Retinal pigment epithelial cell (primary cell): ENCODE results near the gene S1PR1.

Experiments
- DNase-seq: peaks from one replicate; pipeline ENCODE4 v3.0.0-alpha.2; 2010; ENCODE audit warnings: low read depth
- H3K4me3 ChIP-seq: 2 replicates; pipeline ENCODE4 v1.5.1; 2011; ENCODE audit warnings: mild to moderate bottlenecking, low read length, control low read depth, moderate library complexity
- CTCF ChIP-seq: conservative IDR thresholded peaks from 2 replicates; pipeline ENCODE4 v1.5.1; 2011; ENCODE audit warnings: low read depth, low read length, control low read depth, inconsistent platforms

S1PR1 gene

GRCh38 chr1:101282314-101283038 lies 45.7 kb downstream of the S1PR1 start:
- H3K4me3 ChIP-seq, result no peak overlapping the region
- no peak for TF ChIP-seq CTCF
- DNase-seq, result no peak

DNA sequence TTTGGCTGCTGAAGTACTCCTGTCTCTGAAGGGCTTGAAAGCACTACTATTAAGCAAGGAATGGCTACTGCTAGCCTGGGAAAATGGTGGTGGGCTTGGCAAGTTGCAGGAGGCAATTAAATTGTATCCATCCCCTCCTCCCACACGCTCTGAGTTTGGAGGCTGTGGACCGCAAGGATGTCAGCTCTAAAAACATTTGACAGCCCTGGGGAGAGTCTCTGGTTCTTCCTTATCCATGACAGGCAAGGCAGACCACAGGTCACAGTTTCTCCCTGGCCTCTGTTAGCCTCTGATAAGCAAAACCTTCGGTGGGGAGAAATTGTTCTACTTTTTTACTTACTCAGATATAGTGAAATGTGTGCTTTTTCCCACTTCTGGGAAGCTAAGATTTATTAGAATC lies 46.6 kb downstream of the S1PR1 start:
- DNase-seq, result no peak
- no peak overlapping the region for H3K4me3 ChIP-seq
- no peak for TF ChIP-seq CTCF

- no peak for DNase-seq
- TF ChIP-seq CTCF, result no peak
Observed at GRCh38 chr1:101284021-101284420, 47.2 kb downstream of the S1PR1 start.

GRCh38 chr1:101284622-101285218 lies 47.9 kb downstream of the S1PR1 start:
- no peak for TF ChIP-seq CTCF
- DNase-seq, result no peak
- no peak overlapping the region for H3K4me3 ChIP-seq

More at GRCh38 chr1:101284021-101284420, 47.2 kb downstream of the S1PR1 start:
- no peak overlapping the region for H3K4me3 ChIP-seq

DNA sequence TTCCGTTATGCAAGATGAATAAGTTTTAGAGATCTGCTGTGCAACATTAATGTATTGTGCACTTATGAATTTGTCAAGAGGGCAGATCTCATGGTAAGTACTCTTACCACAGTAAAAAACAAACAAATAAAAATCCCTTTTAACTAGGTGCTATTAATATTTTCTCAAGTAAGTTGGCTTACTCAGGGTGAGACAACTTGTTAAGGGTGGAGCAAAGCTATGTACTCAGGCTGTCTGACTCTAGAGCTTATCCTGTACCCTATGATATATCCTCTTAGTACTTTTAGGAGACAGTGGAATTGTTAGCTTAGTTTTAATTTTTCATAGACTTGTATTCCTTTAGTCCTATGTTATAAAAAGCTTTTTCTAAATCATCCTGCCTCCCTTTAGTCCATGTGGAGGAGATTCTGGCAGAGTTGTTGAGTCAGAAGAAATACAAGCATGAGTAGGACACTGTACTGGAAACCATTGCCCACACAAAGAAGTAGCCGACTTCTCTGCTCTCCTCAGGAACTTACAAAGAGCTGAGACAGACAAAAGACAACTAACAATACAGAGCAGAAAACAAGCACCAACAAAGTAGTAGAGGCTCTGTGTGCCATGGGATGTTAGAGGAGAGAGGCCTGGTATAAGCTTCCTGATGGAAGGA lies 49.2 kb downstream of the S1PR1 start:
- no peak for DNase-seq
- no peak for TF ChIP-seq CTCF
- H3K4me3 ChIP-seq, result no peak overlapping the region

GRCh38 chr1:101288491-101288944 lies 51.7 kb downstream of the S1PR1 start:
- DNase-seq, result peak; percentile 64
- no peak overlapping the region for H3K4me3 ChIP-seq
- peak; percentile 92 for TF ChIP-seq CTCF
